GOT3 (cell line): Measurements from ENCODE around the gene IL1B.
"Not testable (repeated sequence)": the region's sequence is repeated elsewhere in the genome, so short reads cannot be mapped to it uniquely, and the experiment has no call there.

Experiments used
- DNase-seq: peaks from one replicate; lab custom pipeline; 2025; ENCODE audit warnings: mixed read lengths; lab: John Stamatoyannopoulos, UW

Gene IL1B

GRCh38 chr2:112836695-112837117 is at the start of gene IL1B:
Gene IL1B (minus strand): TSS chr2:112836779. CDS start chr2:112836229, 550 bp downstream.
- no peak for DNase-seq

GRCh38 chr2:112886291-112886690 is 49.7 kb upstream of the IL1B start:
- DNase-seq, result no peak

- no peak for DNase-seq
Observed at GRCh38 chr2:112885506-112885902, 48.9 kb upstream of the IL1B start.

GRCh38 chr2:112884869-112885505 is 48.4 kb upstream of the IL1B start:
- peak; percentile 10 for DNase-seq

GRCh38 chr2:112883669-112884068 is 47.1 kb upstream of the IL1B start:
- no peak for DNase-seq

GRCh38 chr2:112881217-112881985 is 44.8 kb upstream of the IL1B start:
- no peak for DNase-seq

GRCh38 chr2:112880696-112881095 is 44.1 kb upstream of the IL1B start:
- no peak for DNase-seq

GRCh38 chr2:112880091-112880531 is 43.5 kb upstream of the IL1B start:
- no peak for DNase-seq

GRCh38 chr2:112879491-112880041 is 43.0 kb upstream of the IL1B start:
- DNase-seq, result no peak

GRCh38 chr2:112877423-112877822 is 40.8 kb upstream of the IL1B start:
- no peak for DNase-seq

- DNase-seq, result no peak
Observed at GRCh38 chr2:112876971-112877361, 40.4 kb upstream of the IL1B start.

GRCh38 chr2:112876257-112876970 is 39.8 kb upstream of the IL1B start:
- no peak for DNase-seq

- no peak for DNase-seq
Observed at GRCh38 chr2:112870841-112871835, 34.6 kb upstream of the IL1B start.

GRCh38 chr2:112869258-112869842 is 32.8 kb upstream of the IL1B start:
- DNase-seq, result no peak

- no peak for DNase-seq
Observed at GRCh38 chr2:112867701-112868631, 31.4 kb upstream of the IL1B start.

- DNase-seq, result no peak
Observed at GRCh38 chr2:112866128-112866835, 29.7 kb upstream of the IL1B start.

GRCh38 chr2:112864072-112864471 is 27.5 kb upstream of the IL1B start:
- no peak for DNase-seq

- not testable (repeated sequence) for DNase-seq
Observed at GRCh38 chr2:112859406-112860183, 23.0 kb upstream of the IL1B start.
